Hematopoietic multipotent progenitor cell treated with erythropoietin and hydrocortisone succinate and interleukin-3 and kit ligand, for 17 days (in vitro differentiated cells): Measurements from ENCODE around the gene TBRG4.
"Not testable (repeated sequence)": the region's sequence is repeated elsewhere in the genome, so short reads cannot be mapped to it uniquely, and the experiment has no call there.

Experiments
- DNase-seq: peaks from one replicate; pipeline ENCODE4 v3.0.0-alpha.2; 2015; ENCODE audit warnings: low spot score

TBRG4 gene

GRCh38 chr7:45116048-45116447 is 4.6 kb upstream of the TBRG4 start:
- DNase-seq, result no peak

- no peak for DNase-seq
Observed at GRCh38 chr7:45114926-45115325, 3.4 kb upstream of the TBRG4 start.

GRCh38 chr7:45114257-45114656 is 2.8 kb upstream of the TBRG4 start:
- not testable (repeated sequence) for DNase-seq

GRCh38 chr7:45112648-45113047 is 1.2 kb upstream of the TBRG4 start:
- DNase-seq, result no peak

GRCh38 chr7:45108863-45109262 is 2.6 kb downstream of the TBRG4 start:
- no peak for DNase-seq

- DNase-seq, result no peak
Observed at GRCh38 chr7:45107356-45107755, 4.1 kb downstream of the TBRG4 start.

GRCh38 chr7:45106820-45107219 is 4.7 kb downstream of the TBRG4 start:
- DNase-seq, result no peak

GRCh38 chr7:45105588-45106188 is 5.8 kb downstream of the TBRG4 start:
- DNase-seq, result no peak

GRCh38 chr7:45104844-45105587 is 6.5 kb downstream of the TBRG4 start:
- DNase-seq, result no peak

- DNase-seq, result no peak
Observed at GRCh38 chr7:45103958-45104843, 7.3 kb downstream of the TBRG4 start.

- no peak for DNase-seq
Observed at GRCh38 chr7:45102785-45103712, 8.4 kb downstream of the TBRG4 start.

- DNase-seq, result no peak
Observed at GRCh38 chr7:45101748-45102147, 9.7 kb downstream of the TBRG4 start.

- DNase-seq, result no peak
Observed at GRCh38 chr7:45100761-45101480, 10.6 kb downstream of the TBRG4 start.

GRCh38 chr7:45099891-45100760 is 11.4 kb downstream of the TBRG4 start:
- no peak for DNase-seq

GRCh38 chr7:45098983-45099839 is 12.3 kb downstream of the TBRG4 start:
- no peak for DNase-seq

- DNase-seq, result no peak
Observed at GRCh38 chr7:45092931-45093235, 18.6 kb downstream of the TBRG4 start.

- no peak for DNase-seq
Observed at GRCh38 chr7:45092100-45092930, 19.2 kb downstream of the TBRG4 start.

- peak; percentile 15 for DNase-seq
Observed at GRCh38 chr7:45089341-45089891, 22.1 kb downstream of the TBRG4 start.
